OCI-LY7 (cell line): Measurements from ENCODE around the gene IL24.

Experiments used
- CTCF ChIP-seq: fragments of 200-600 bp; sonication (generic); conservative IDR thresholded peaks from 2 replicates; pipeline ENCODE4 v1.5.1; 2014; ENCODE audit warnings: mild to moderate bottlenecking, antibody characterized with exemption, low read length, moderate library complexity, mixed read lengths
- EZH2phosphoT487 ChIP-seq: fragments of 200-600 bp; sonication (generic); IDR thresholded peaks from 2 replicates; pipeline ENCODE4 v1.6.1; 2018; ENCODE audit warnings: low read depth, borderline replicate concordance, mild to moderate bottlenecking, mixed run types, antibody characterized with exemption, low read length, moderate library complexity, mixed read lengths

- TF ChIP-seq CTCF (no peak), EZH2phosphoT487 (no peak)
Measured at GRCh38 chr1:206847946-206848345, 49.3 kb upstream of the IL24 start.
